HCT116 (cell line): ENCODE data around the gene NF2.

Experiments
- ATF3 ChIP-seq: IDR thresholded peaks from 2 replicates; pipeline ENCODE4 v1.6.1; 2012
- CTCF ChIP-seq, 3 experiments: fragments of 200-600 bp in 1 of 3; sonication (generic) in 1 of 3; IDR thresholded peaks in 2 of 3; conservative IDR thresholded peaks in 1 of 3; 2 replicates each; pipeline ENCODE4 v1.5.1; 2012 to 2017; ENCODE audit warnings: low read depth in 2 of 3, low read length in 2 of 3, antibody characterized with exemption in 1 of 3, borderline replicate concordance in 1 of 3, control low read depth in 1 of 3, mild to moderate bottlenecking in 1 of 3, mixed read lengths in 1 of 3, mixed run types in 1 of 3, moderate library complexity in 1 of 3; ENCODE audit not compliant: insufficient read depth in 1 of 3
- EZH2 ChIP-seq: fragments of 200-600 bp; sonication (generic); IDR thresholded peaks from 2 replicates; pipeline ENCODE4 v1.6.1; 2017; ENCODE audit warnings: antibody characterized with exemption, mixed run types
- JUND ChIP-seq: IDR thresholded peaks from 2 replicates; pipeline ENCODE4 v1.6.1; 2012
- POLR2A ChIP-seq: IDR thresholded peaks from 2 replicates; pipeline ENCODE4 v1.7.0; 2011; ENCODE audit warnings: borderline replicate concordance; ENCODE audit not compliant: insufficient read depth, insufficient read length; ENCODE audit errors: extremely low read depth
- POLR2AphosphoS5 ChIP-seq: IDR thresholded peaks from 2 replicates; pipeline ENCODE4 v1.6.1; 2011; ENCODE audit warnings: mild to moderate bottlenecking, low read depth, low read length, moderate library complexity
- RAD21 ChIP-seq: IDR thresholded peaks from 2 replicates; pipeline ENCODE4 v1.6.1; 2012; ENCODE audit warnings: low read depth, mild to moderate bottlenecking
- SP1 ChIP-seq: IDR thresholded peaks from 2 replicates; pipeline ENCODE4 v1.6.1; 2012; ENCODE audit warnings: low read depth
- SRF ChIP-seq: IDR thresholded peaks from 2 replicates; pipeline ENCODE4 v1.6.1; 2012; ENCODE audit warnings: low read depth
- TCF7L2 ChIP-seq: IDR thresholded peaks from 2 replicates; pipeline ENCODE4 v1.7.0; 2011; ENCODE audit warnings: borderline replicate concordance, inconsistent platforms; ENCODE audit not compliant: insufficient read depth, insufficient read length; ENCODE audit errors: extremely low read depth
- YY1 ChIP-seq: IDR thresholded peaks from 2 replicates; pipeline ENCODE4 v1.6.1; 2011; ENCODE audit warnings: low read length, low read depth, moderate library complexity, mild to moderate bottlenecking; ENCODE audit not compliant: insufficient replicate concordance; ENCODE audit errors: extremely low read depth
- ZFX ChIP-seq: fragments of 450-650 bp; IDR thresholded peaks from 2 replicates; pipeline ENCODE4 v1.6.1; 2017
- TF ChIP-seq, protein P1 (sequence below): IDR thresholded peaks from 2 replicates; pipeline ENCODE4 v1.6.1; 2012; ENCODE audit warnings: low read depth
- TF ChIP-seq, protein P2 (sequence below): IDR thresholded peaks from 2 replicates; pipeline ENCODE4 v1.6.1; 2012

DNA sequence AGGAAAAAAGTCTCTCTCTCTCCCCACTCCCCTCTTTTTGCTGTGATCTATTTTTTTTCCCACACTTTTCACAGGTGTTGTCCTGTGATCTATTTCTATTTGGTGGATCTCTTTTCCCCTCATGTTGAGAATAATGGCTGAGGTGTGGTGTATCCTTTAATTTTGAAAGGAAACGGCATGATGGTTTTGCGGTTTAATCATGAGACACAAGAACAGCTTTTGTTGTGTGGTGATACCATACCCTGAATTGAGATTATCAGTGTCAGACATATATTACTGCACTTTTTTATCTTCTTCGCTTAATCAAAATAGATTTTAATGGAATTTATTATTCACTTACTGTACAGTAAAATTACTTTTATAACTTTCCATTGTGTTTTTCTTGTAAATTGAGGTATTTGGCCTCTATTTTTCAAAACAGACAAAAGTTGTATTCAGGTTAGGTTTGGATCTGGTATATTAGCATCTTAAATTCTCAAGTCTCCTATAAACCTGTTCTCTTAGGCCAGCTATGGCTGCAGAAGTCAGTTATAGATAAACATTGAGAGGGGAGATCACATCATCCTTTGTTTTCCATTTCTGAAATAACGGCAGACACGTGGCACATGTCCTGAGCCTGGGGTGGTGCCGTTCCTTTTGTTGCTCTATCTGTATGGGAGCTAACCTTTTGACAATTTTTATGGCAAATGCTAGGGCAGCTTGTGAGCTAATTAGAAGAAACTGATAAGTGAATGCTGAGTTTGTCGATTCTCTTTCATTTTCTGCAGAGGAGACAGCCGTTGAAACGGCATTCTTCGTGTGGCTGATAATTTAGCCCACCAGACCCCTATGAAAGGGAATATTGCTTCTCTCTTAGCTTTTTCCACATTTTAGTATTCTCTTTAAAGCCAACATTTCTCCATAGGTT lies 25.8 kb downstream of the NF2 start:
- no peak for TF ChIP-seq CTCF (IDR thresholded peaks at IDR 0.05 in 2 of 3, conservative IDR thresholded peaks at IDR 0.05 in 1 of 3; ENCODE audit: borderline replicate concordance in 1 of 3, insufficient read depth in 1 of 3, low read depth in 2 of 3, low read length in 2 of 3)
- no peak for TF ChIP-seq TCF7L2
- TF ChIP-seq POLR2A, result no peak
- no peak for TF ChIP-seq YY1
- TF ChIP-seq RAD21, result no peak
- TF ChIP-seq, protein P1, sequence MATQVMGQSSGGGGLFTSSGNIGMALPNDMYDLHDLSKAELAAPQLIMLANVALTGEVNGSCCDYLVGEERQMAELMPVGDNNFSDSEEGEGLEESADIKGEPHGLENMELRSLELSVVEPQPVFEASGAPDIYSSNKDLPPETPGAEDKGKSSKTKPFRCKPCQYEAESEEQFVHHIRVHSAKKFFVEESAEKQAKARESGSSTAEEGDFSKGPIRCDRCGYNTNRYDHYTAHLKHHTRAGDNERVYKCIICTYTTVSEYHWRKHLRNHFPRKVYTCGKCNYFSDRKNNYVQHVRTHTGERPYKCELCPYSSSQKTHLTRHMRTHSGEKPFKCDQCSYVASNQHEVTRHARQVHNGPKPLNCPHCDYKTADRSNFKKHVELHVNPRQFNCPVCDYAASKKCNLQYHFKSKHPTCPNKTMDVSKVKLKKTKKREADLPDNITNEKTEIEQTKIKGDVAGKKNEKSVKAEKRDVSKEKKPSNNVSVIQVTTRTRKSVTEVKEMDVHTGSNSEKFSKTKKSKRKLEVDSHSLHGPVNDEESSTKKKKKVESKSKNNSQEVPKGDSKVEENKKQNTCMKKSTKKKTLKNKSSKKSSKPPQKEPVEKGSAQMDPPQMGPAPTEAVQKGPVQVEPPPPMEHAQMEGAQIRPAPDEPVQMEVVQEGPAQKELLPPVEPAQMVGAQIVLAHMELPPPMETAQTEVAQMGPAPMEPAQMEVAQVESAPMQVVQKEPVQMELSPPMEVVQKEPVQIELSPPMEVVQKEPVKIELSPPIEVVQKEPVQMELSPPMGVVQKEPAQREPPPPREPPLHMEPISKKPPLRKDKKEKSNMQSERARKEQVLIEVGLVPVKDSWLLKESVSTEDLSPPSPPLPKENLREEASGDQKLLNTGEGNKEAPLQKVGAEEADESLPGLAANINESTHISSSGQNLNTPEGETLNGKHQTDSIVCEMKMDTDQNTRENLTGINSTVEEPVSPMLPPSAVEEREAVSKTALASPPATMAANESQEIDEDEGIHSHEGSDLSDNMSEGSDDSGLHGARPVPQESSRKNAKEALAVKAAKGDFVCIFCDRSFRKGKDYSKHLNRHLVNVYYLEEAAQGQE, result no peak
- no peak for TF ChIP-seq JUND
- no peak for TF ChIP-seq ATF3
- no peak for TF ChIP-seq EZH2
- TF ChIP-seq ZFX, result no peak
- TF ChIP-seq SRF, result no peak
- TF ChIP-seq, protein P2, sequence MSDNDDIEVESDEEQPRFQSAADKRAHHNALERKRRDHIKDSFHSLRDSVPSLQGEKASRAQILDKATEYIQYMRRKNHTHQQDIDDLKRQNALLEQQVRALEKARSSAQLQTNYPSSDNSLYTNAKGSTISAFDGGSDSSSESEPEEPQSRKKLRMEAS, result no peak
- TF ChIP-seq SP1, result no peak
- TF ChIP-seq POLR2AphosphoS5, result no peak
